Fibroblast of pulmonary artery (primary cell): ENCODE results near the gene POMP.

Source experiments
- DNase-seq: peaks from one replicate; pipeline ENCODE4 v3.0.0-alpha.2; 2010; ENCODE audit warnings: low read depth
- H3K4me3 ChIP-seq: replicated peaks from 2 replicates; pipeline ENCODE4 v1.5.1; 2011; ENCODE audit warnings: low read depth, mild to moderate bottlenecking, control low read depth, low read length, moderate library complexity
- CTCF ChIP-seq: IDR thresholded peaks from 2 replicates; pipeline ENCODE4 v1.5.1; 2011; ENCODE audit warnings: mild to moderate bottlenecking, control low read depth, low read length, inconsistent platforms; ENCODE audit errors: missing control alignments

Gene POMP

GRCh38 chr13:28624707-28625432 lies 34.1 kb upstream of the POMP start:
- no peak for DNase-seq
- TF ChIP-seq CTCF, result no peak
- no peak overlapping the region for H3K4me3 ChIP-seq

GRCh38 chr13:28626266-28626665 lies 32.7 kb upstream of the POMP start:
- H3K4me3 ChIP-seq, result no peak overlapping the region

GRCh38 chr13:28628241-28628640 lies 30.7 kb upstream of the POMP start:
- DNase-seq, result no peak
- H3K4me3 ChIP-seq, result no peak overlapping the region
- TF ChIP-seq CTCF, result no peak

More at GRCh38 chr13:28626266-28626665, 32.7 kb upstream of the POMP start:
- TF ChIP-seq CTCF, result no peak
- DNase-seq, result no peak

- TF ChIP-seq CTCF, result no peak
- no peak for DNase-seq
Measured at GRCh38 chr13:28630869-28631268, 28.1 kb upstream of the POMP start.

GRCh38 chr13:28631801-28632200 lies 27.1 kb upstream of the POMP start:
- H3K4me3 ChIP-seq, result no peak overlapping the region
- no peak for DNase-seq
- no peak for TF ChIP-seq CTCF

More at GRCh38 chr13:28630869-28631268, 28.1 kb upstream of the POMP start:
- no peak overlapping the region for H3K4me3 ChIP-seq

GRCh38 chr13:28636069-28636468 lies 22.9 kb upstream of the POMP start:
- peak; percentile 31 for DNase-seq

More at GRCh38 chr13:28636069-28636468, 22.9 kb upstream of the POMP start:
- no peak for TF ChIP-seq CTCF
- H3K4me3 ChIP-seq, result no peak overlapping the region
